Thoracic aorta (tissue), 2 donors: Measurements from ENCODE around the gene COMMD9. TPM values are rescaled to one million over a fixed set of nuclear protein-coding genes. Genes with fewer than 3 reads are reported as not detected.

Source experiments
- ATAC-seq: fragments of 150-250 bp; one replicate; pipeline ENCODE4 v1.8.0; 2017; ENCODE audit warnings: low read depth; ENCODE audit not compliant: insufficient number of reproducible peaks, low FRiP score
- DNase-seq: peaks from one replicate; pipeline ENCODE4 v3.0.0-alpha.2; 2020; ENCODE audit warnings: low spot score
- H3K27ac ChIP-seq, 2 donors: fragments of 200-600 bp; sonication (generic); 1 replicate in 1 of 2; 2 replicates in 1 of 2; pipeline ENCODE4 v1.5.1; 2016; ENCODE audit warnings: mild to moderate bottlenecking in 2 of 2, moderate library complexity in 2 of 2
- H3K27me3 ChIP-seq: fragments of 200-600 bp; sonication (generic); replicated peaks from 2 replicates; pipeline ENCODE4 v1.6.0; 2016; ENCODE audit warnings: mild to moderate bottlenecking; ENCODE audit not compliant: insufficient read depth
- H3K36me3 ChIP-seq: fragments of 200-600 bp; sonication (generic); one replicate; pipeline ENCODE4 v1.5.1; 2016
- H3K4me1 ChIP-seq, 2 donors: fragments of 200-600 bp; sonication (generic); 1 replicate in 1 of 2; 2 replicates in 1 of 2; pipeline versions ENCODE4 v1.5.1 to v1.6.0; 2016; ENCODE audit warnings: low read depth in 2 of 2, mild to moderate bottlenecking in 1 of 2; ENCODE audit not compliant: control insufficient read depth in 1 of 2
- H3K4me3 ChIP-seq: fragments of 200-600 bp; sonication (generic); 2 replicates; pipeline ENCODE4 v1.5.1; 2016; ENCODE audit warnings: mild to moderate bottlenecking
- H3K9me3 ChIP-seq: fragments of 200-600 bp; sonication (generic); 2 replicates; pipeline ENCODE4 v1.5.1; 2016
- total RNA-seq, 2 donors: library from RNA; depleted of rRNA; stranded (reverse); fragments of >200 nt; gene quantifications; one replicate each; pipeline versions ENCODE4 v1.1.0 to v1.2.3, GENCODE V29; 2016
- TF ChIP-seq, protein P1 (sequence below): fragments of 200-600 bp; sonication (generic); IDR thresholded peaks from one replicate; pipeline ENCODE4 v1.5.1; 2019; ENCODE audit warnings: antibody characterized with exemption

The COMMD9 gene
- total RNA-seq, 2 donors from 2014 or later = 27.5 to 42.1 TPM

DNA sequence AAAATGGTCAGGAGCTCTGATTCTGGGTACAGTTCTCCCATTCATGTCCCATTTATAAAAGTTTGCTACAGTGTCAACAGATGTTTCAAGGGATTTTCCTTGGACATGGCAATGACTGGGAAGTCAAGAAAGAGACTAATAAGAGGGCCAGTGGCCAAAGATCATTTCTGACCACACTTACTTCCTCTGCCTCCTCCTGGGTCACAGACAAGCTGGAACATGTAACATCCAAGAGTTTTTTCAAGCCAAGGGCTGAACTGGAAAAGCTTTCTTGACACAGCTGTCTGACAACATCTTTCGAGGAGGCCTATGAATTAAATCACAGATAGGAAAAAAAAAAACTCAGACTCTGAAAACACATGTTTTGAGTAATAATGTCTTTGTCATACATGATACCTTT lies 8.7 kb downstream of the COMMD9 start:
- ATAC-seq = no peak
- H3K36me3 ChIP-seq = peaks cover 7% of the 10 kb centered on the region
- no peak overlapping the region for H3K27ac ChIP-seq

DNA sequence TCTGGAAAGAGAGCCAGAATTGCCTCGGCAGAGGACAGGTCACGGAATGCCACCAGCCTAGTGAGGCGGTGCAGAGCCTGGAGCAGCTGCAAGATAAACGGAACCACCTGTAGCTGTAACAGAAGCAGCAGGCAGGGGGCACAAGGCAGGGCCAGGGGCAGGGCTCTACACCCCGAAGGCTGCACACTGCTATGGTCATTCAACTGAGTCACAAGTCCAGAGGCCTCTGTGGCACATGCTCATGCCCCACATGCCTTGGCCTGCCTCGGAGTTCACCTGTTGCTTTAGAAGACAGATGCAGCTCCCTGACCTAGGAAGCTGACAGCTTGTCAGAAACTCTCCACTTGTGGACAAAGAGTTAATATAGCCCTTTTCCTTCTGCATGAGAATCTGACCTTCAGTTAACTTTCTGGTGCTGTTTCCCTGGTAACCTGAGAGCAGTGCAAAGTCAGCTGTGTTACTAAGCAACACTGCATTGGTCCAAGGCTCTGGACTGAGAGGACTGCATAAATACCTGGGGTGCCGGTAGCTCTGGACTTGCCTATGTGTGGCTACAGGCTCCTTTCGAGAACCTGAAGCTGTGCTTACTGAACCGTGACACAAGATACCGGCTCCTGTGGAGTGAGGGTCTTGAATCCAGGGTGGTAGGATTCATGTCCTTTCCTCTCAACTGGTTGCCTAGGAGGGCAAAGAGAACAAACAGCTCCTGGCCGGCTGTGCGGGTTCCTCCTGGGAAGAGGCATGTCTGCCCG lies 10.5 kb downstream of the COMMD9 start:
- TF ChIP-seq, protein P1, sequence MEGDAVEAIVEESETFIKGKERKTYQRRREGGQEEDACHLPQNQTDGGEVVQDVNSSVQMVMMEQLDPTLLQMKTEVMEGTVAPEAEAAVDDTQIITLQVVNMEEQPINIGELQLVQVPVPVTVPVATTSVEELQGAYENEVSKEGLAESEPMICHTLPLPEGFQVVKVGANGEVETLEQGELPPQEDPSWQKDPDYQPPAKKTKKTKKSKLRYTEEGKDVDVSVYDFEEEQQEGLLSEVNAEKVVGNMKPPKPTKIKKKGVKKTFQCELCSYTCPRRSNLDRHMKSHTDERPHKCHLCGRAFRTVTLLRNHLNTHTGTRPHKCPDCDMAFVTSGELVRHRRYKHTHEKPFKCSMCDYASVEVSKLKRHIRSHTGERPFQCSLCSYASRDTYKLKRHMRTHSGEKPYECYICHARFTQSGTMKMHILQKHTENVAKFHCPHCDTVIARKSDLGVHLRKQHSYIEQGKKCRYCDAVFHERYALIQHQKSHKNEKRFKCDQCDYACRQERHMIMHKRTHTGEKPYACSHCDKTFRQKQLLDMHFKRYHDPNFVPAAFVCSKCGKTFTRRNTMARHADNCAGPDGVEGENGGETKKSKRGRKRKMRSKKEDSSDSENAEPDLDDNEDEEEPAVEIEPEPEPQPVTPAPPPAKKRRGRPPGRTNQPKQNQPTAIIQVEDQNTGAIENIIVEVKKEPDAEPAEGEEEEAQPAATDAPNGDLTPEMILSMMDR = no peak
- no peak for ATAC-seq
- no peak for DNase-seq
- Histone ChIP-seq H3K4me3 (no peak overlapping the region), H3K27me3 (no peaks in the 10 kb centered on the region), H3K9me3 (no peaks in the 10 kb centered on the region), H3K27ac (no peak overlapping the region), H3K36me3 (peaks cover 21% of the 10 kb centered on the region), H3K4me1 (no peaks in the 10 kb centered on the region)

More for the DNA sequence above, 8.7 kb downstream of the COMMD9 start:
- H3K4me1 ChIP-seq = no peaks in the 10 kb centered on the region
- H3K27me3 ChIP-seq = no peaks in the 10 kb centered on the region
- TF ChIP-seq, protein P1 = no peak
- no peak for DNase-seq
- no peaks in the 10 kb centered on the region for H3K9me3 ChIP-seq
- no peak overlapping the region for H3K4me3 ChIP-seq

DNA sequence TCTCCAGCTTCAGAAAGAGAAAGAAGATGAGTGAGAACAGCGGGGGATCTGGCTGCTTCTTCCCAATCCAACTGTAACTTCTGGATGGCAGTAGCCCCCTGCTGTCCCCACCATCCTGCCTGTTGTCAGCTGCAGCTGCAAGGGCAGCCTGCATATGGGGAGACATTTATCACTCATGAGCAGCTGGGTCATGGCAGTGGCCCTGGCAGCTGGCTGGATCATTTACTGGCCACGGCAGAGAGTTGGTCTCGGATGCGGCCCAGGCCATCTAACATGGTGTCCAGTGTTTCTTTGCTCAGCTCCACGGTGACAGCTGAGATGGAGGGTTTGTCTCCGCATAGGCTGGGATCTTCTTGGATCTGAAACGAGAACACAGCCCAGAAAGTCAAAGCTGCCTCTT lies 14.8 kb downstream of the COMMD9 start:
- TF ChIP-seq, protein P1 = no peak
- Histone ChIP-seq H3K9me3 (no peaks in the 10 kb centered on the region), H3K27ac (no peak overlapping the region), H3K27me3 (no peaks in the 10 kb centered on the region), H3K4me1 (no peaks in the 10 kb centered on the region), H3K36me3 (peaks cover 39% of the 10 kb centered on the region), H3K4me3 (no peak overlapping the region)
- ATAC-seq = no peak
- no peak for DNase-seq

DNA sequence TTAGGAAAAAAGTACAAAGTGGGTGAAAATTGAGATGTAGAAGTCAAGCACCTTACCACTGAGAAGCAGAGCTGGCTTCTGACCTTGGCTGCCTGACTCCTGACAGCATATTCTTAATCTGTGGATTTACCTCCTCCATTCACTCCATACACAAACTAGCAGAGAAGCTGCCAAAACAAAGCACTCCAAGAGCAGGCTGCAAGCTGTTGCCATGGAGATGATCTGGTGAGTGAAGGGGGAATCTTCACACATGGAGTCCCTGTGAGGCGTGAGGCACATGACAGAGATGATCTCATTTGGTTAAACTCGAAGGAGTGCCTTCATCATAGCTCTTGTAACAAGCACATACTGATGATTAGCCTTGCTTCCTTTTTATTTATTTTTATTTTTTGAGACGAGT lies 16.1 kb downstream of the COMMD9 start:
- Histone ChIP-seq H3K4me1 (no peaks in the 10 kb centered on the region), H3K27ac (no peak overlapping the region), H3K27me3 (no peaks in the 10 kb centered on the region), H3K9me3 (no peaks in the 10 kb centered on the region), H3K4me3 (no peak overlapping the region), H3K36me3 (peaks cover 39% of the 10 kb centered on the region)
- ATAC-seq (no peak), DNase-seq (no peak)
- TF ChIP-seq, protein P1 = no peak

DNA sequence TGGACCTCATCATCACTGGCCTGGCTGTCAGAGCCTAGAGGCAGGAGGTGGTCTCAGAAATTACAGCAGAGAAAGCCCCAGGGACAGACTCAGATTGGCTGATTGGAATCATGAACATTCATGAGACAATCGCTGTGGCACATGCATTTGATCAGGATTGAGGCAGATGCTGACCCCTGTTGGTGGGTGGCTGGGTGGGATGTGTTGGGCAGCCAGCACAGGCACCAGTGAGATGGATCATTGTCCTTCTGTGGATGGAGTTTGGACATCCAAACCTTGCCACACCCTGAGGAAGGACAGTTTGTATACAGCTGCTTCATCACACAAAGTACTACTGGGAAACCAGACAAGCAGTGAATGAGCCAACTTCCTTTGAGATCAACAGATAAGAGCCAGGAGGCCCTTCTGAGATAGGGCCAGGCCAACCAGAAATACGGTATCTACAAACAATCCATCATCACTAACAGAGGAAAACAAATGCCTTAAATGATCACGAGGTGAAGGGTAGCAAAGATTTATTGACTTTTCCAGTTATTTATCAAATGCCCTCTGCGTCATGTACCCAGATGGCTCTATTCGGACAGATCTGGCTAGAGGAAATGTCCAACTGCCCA lies 17.3 kb downstream of the COMMD9 start:
- DNase-seq = no peak

More for the DNA sequence above, 17.3 kb downstream of the COMMD9 start:
- H3K27me3 ChIP-seq = no peaks in the 10 kb centered on the region
- no peak overlapping the region for H3K4me3 ChIP-seq
- TF ChIP-seq, protein P1 = no peak
- H3K27ac ChIP-seq = no peak overlapping the region
- H3K4me1 ChIP-seq = no peaks in the 10 kb centered on the region
- ATAC-seq = no peak
- no peaks in the 10 kb centered on the region for H3K9me3 ChIP-seq
- H3K36me3 ChIP-seq = peaks cover 39% of the 10 kb centered on the region
